K562 (cell line): ENCODE measurements around the gene NRG3. TPM values are rescaled to one million over a fixed set of nuclear protein-coding genes. Genes with fewer than 3 reads are reported as not detected.

ENCODE experiments used
- ATAC-seq: fragments of 200-7000 bp; cut with Tn5 transposase; 3 replicates; pipeline ENCODE4 v1.9.1; 2020; ENCODE audit warnings: moderate library complexity
- BruUV-seq: library from RNA; stranded (reverse); fragments of 400-500 nt; replicated peaks from 2 replicates; lab custom pipeline; 2021; lab: Mats Ljungman, UMichigan
- CTCF ChIA-PET: fragments of 300-600 bp; formaldehyde crosslinking; extraction: SDS; loops from one replicate; lab custom pipeline; 2021; ENCODE audit warnings: low intra/inter-chr PET ratio; lab: Yijun Ruan, JAX
- POLR2A ChIA-PET: fragments of 300-600, 350-650 bp; sonication (Branson Sonifier 250); formaldehyde crosslinking; extraction: SDS; loops from one replicate; lab custom pipeline; 2021; ENCODE audit warnings: antibody characterized with exemption, inconsistent platforms; lab: Yijun Ruan, JAX
- DNase-seq, 4 experiments: peaks; one replicate each; pipeline versions ENCODE4 v3.0.0 to v3.0.0-alpha.2; 2011 to 2018; ENCODE audit warnings: low spot score in 3 of 4, mixed read lengths in 3 of 4; ENCODE audit errors: extremely low read depth in 1 of 4
- FAIRE-seq: peaks from 2 replicates; lab custom pipeline; 2011; peaks lifted over from hg19 to GRCh38; lab: Jason Lieb, UNC
- H2AFZ ChIP-seq: 2 replicates; pipeline ENCODE4 v1.6.0; 2011; ENCODE audit warnings: low read depth, low read length, control low read depth, inconsistent platforms
- H3K27ac ChIP-seq: fragments of 200-600 bp; 3 replicates; pipeline ENCODE4 v1.8.0; 2011; ENCODE audit warnings: low read depth, mild to moderate bottlenecking, control low read depth, inconsistent platforms, low read length, moderate library complexity, mixed read lengths; ENCODE audit errors: extremely low read depth
- H3K27me3 ChIP-seq, 2 experiments: fragments of 300-600 bp in 1 of 2; 2 replicates in 1 of 2; 3 replicates in 1 of 2; pipeline versions ENCODE4 v1.6.0 to v1.8.0; 2011; ENCODE audit warnings: inconsistent platforms in 2 of 2, low read length in 2 of 2, mild to moderate bottlenecking in 1 of 2, mixed read lengths in 1 of 2, moderate library complexity in 1 of 2; ENCODE audit not compliant: control insufficient read depth in 2 of 2, insufficient read depth in 2 of 2
- H3K36me3 ChIP-seq: fragments of 300-600 bp; 3 replicates; pipeline ENCODE4 v1.8.0; 2011; ENCODE audit warnings: mild to moderate bottlenecking, low read length, inconsistent platforms; ENCODE audit not compliant: control insufficient read depth, insufficient read depth
- H3K4me1 ChIP-seq, 2 experiments: fragments of 200-600 bp in 1 of 2; replicated peaks in 1 of 2; 2 replicates in 1 of 2; 3 replicates in 1 of 2; pipeline versions ENCODE4 v1.5.1 to v1.8.0; 2011; ENCODE audit warnings: inconsistent platforms in 2 of 2, low read length in 2 of 2, mild to moderate bottlenecking in 1 of 2, mixed read lengths in 1 of 2, moderate library complexity in 1 of 2; ENCODE audit not compliant: control insufficient read depth in 2 of 2, insufficient read depth in 2 of 2
- H3K4me2 ChIP-seq: 2 replicates; pipeline ENCODE4 v1.6.1; 2011; ENCODE audit warnings: low read length, control low read depth, inconsistent platforms, mixed read lengths; ENCODE audit not compliant: insufficient read depth
- H3K4me3 ChIP-seq: fragments of 200-600 bp; sonication (generic), shearing (Covaris generic); 2 replicates; pipeline ENCODE4 v1.5.1; 2016; ENCODE audit warnings: control low read depth, inconsistent platforms
- H3K79me2 ChIP-seq: fragments of 200-600 bp; 3 replicates; pipeline ENCODE4 v1.8.0; 2011; ENCODE audit warnings: low read length, inconsistent platforms; ENCODE audit not compliant: control insufficient read depth, insufficient read depth
- H3K9ac ChIP-seq, 2 experiments: 2 replicates each; pipeline versions ENCODE4 v1.6.0 to v1.6.1; 2011; ENCODE audit warnings: low read depth in 2 of 2, low read length in 2 of 2, control low read depth in 1 of 2, inconsistent platforms in 1 of 2, mild to moderate bottlenecking in 1 of 2, mixed read lengths in 1 of 2; ENCODE audit not compliant: insufficient read depth in 1 of 2
- H3K9me1 ChIP-seq: one replicate; pipeline ENCODE4 v1.6.0; 2011; ENCODE audit warnings: inconsistent platforms, mild to moderate bottlenecking, low read length, moderate library complexity; ENCODE audit not compliant: control insufficient read depth, insufficient read depth
- H3K9me3 ChIP-seq: replicated peaks from 2 replicates; pipeline ENCODE4 v1.5.1; 2011; ENCODE audit warnings: low read depth, low read length, inconsistent platforms; ENCODE audit not compliant: control insufficient read depth, insufficient read depth
- H4K20me1 ChIP-seq: replicated peaks from 2 replicates; pipeline ENCODE4 v1.6.1; 2011; ENCODE audit warnings: low read length, inconsistent platforms, mixed read lengths; ENCODE audit not compliant: control insufficient read depth, insufficient read depth
- ATF2 ChIP-seq: sonication (generic); formaldehyde crosslinking; IDR thresholded peaks from 2 replicates; pipeline ENCODE4 v1.8.1; 2022; ENCODE audit warnings: missing genetic modification reagents
- BDP1 ChIP-seq: IDR thresholded peaks from 3 replicates; pipeline ENCODE4 v1.6.1; 2011; ENCODE audit not compliant: insufficient read length, insufficient read depth
- BRF1 ChIP-seq: IDR thresholded peaks from 3 replicates; pipeline ENCODE4 v1.6.1; 2011; ENCODE audit warnings: borderline replicate concordance, mild to moderate bottlenecking; ENCODE audit not compliant: insufficient read length; ENCODE audit errors: extremely low read depth
- CTBP1 ChIP-seq: fragments of 450-650 bp; IDR thresholded peaks from 2 replicates; pipeline ENCODE4 v1.6.1; 2016; ENCODE audit warnings: borderline replicate concordance
- DEAF1 ChIP-seq: fragments of 450-650 bp; formaldehyde crosslinking; IDR thresholded peaks from 2 replicates; pipeline ENCODE4 v1.4.0; 2020; ENCODE audit warnings: mild to moderate bottlenecking, moderate library complexity
- EP400 ChIP-seq: fragments of 450-650 bp; IDR thresholded peaks from 2 replicates; pipeline ENCODE4 v1.6.1; 2017; ENCODE audit warnings: antibody characterized with exemption, mild to moderate bottlenecking, moderate library complexity
- MTA3 ChIP-seq: fragments of 450-650 bp; formaldehyde crosslinking; IDR thresholded peaks from 2 replicates; pipeline ENCODE4 v1.6.1; 2017; ENCODE audit warnings: mild to moderate bottlenecking, borderline replicate concordance
- OTX1 ChIP-seq: fragments of 450-650 bp; formaldehyde crosslinking; IDR thresholded peaks from 2 replicates; pipeline ENCODE4 v1.4.0; 2022; ENCODE audit warnings: mild to moderate bottlenecking
- TAF9B ChIP-seq: fragments of 450-650 bp; IDR thresholded peaks from 2 replicates; pipeline ENCODE4 v1.6.1; 2018; ENCODE audit warnings: mild to moderate bottlenecking; ENCODE audit not compliant: partially characterized antibody
- TFAM ChIP-seq: fragments of 250-450 bp; sonication (Bioruptor Pico); conservative IDR thresholded peaks from 2 replicates; pipeline ENCODE4 v1.5.0; 2021; ENCODE audit warnings: mild to moderate bottlenecking, moderate library complexity
- TGIF2 ChIP-seq: sonication (generic); formaldehyde crosslinking; IDR thresholded peaks from 2 replicates; pipeline ENCODE4 v1.8.1; 2022; ENCODE audit warnings: mild to moderate bottlenecking, missing genetic modification reagents, moderate library complexity
- WGBS: fragments of 100-300 bp; shearing (Covaris generic); methylation state at CpG from one replicate; pipeline ENCODE4 v1.1.6; 2016; ENCODE audit warnings: low coverage, mixed read lengths; ENCODE audit not compliant: insufficient coverage; ENCODE audit errors: missing lambda C conversion rate; 5-methylcytosine and 5-hydroxymethylcytosine counted together
- in situ Hi-C: fragments of 300-500 bp; cut with MboI; formaldehyde crosslinking; loops from 4 replicates; pipeline ENCODE4 v1.15.0; 2018; ENCODE audit warnings: inconsistent platforms, mixed read lengths
- intact Hi-C: fragments of 100-400 bp; cut with micrococcal nuclease; formaldehyde crosslinking; loops from 2 replicates; pipeline ENCODE4 v1.14.2; 2022
- polyA plus RNA-seq, 8 experiments: library from polyadenylated mRNA; depleted of rRNA in 4 of 8; stranded (reverse) in 5 of 8; unstranded in 3 of 8; fragments of >200 nt; fragmentation: Nextera tagmentation in 2 of 8; fragmentation: Illumina TruSeq in 1 of 8; extraction: Ambion mirVana in 2 of 8; extraction: Trizol in 1 of 8; gene quantifications; 2 replicates each; pipeline versions ENCODE4 v1.2.1 to v1.2.3, GENCODE V29; 2011 to 2014; ENCODE audit warnings: inconsistent platforms in 1 of 8, missing spikeins in 1 of 8
- total RNA-seq, 7 experiments: library from RNA; depleted of rRNA in 6 of 7; stranded (reverse); fragments of >200 nt in 6 of 7; fragmentation: Illumina TruSeq in 2 of 7; extraction: Trizol in 2 of 7; gene quantifications; 2 replicates each; pipeline versions ENCODE4 v1.2.1 to v1.2.3, GENCODE V29; 2011 to 2021; ENCODE audit warnings: low replicate concordance in 1 of 7
- TF ChIP-seq, protein P1 (sequence below): fragments of 250-450 bp; sonication (Bioruptor Pico); IDR thresholded peaks from 2 replicates; pipeline ENCODE4 v1.8.0; 2021; ENCODE audit warnings: moderate library complexity, mild to moderate bottlenecking, inconsistent platforms

The NRG3 gene
- total and polyA plus RNA-seq, 9 of the 15 experiments (the other 6 are each of a cell fraction or from before 2014, with no cell fraction given), result not detected

GRCh38 chr10:82267014-82267413 lies 392.0 kb downstream of the NRG3 start:
- no peak for ATAC-seq
- intact Hi-C loops (no loop called here), in situ Hi-C loops (no loop called here)
- no peak for FAIRE-seq
- Histone ChIP-seq H3K4me2 (no peak overlapping the region), H3K27me3 (no peaks in the 10 kb centered on the region), H3K9me1 (no peaks in the 10 kb centered on the region), H3K9ac (no peak overlapping the region), H2AFZ (no peak overlapping the region), H3K4me1 (no peaks in the 10 kb centered on the region), H4K20me1 (no peaks in the 10 kb centered on the region), H3K4me3 (no peak overlapping the region), H3K27ac (no peak overlapping the region), H3K79me2 (no peaks in the 10 kb centered on the region), H3K9me3 (no peaks in the 10 kb centered on the region; the same call in 1 of the 2 replicates), H3K36me3 (no peaks in the 10 kb centered on the region)
- TF ChIP-seq BDP1 (no peak), TFAM (CRISPR knock-in tag) (no peak)
- DNase-seq, result no peak
- CTCF ChIA-PET, result no interaction called here
- 0% methylated on average over 2 of the region's 2 CpGs for WGBS
- POLR2A ChIA-PET, result no interaction called here
- BruUV-seq, result no TSS peak

- ATAC-seq (no peak), FAIRE-seq (no peak), DNase-seq (no peak)
- BruUV-seq, result no TSS peak
- H3K4me2 ChIP-seq, result no peak overlapping the region
- no peak overlapping the region for H3K27ac ChIP-seq
- intact Hi-C loops (no loop called here), in situ Hi-C loops (no loop called here)
- POLR2A ChIA-PET, result no interaction called here
- CTCF ChIA-PET, result no interaction called here
- no peak overlapping the region for H3K9ac ChIP-seq
- no peaks in the 10 kb centered on the region for H3K79me2 ChIP-seq
- no peaks in the 10 kb centered on the region for H3K4me1 ChIP-seq
- no peak overlapping the region for H2AFZ ChIP-seq
- no peaks in the 10 kb centered on the region for H3K36me3 ChIP-seq
- no peaks in the 10 kb centered on the region for H3K27me3 ChIP-seq
- 5% methylated on average over 2 of the region's 2 CpGs for WGBS
- H3K4me3 ChIP-seq, result no peak overlapping the region
- H3K9me1 ChIP-seq, result no peaks in the 10 kb centered on the region
- no peaks in the 10 kb centered on the region for H4K20me1 ChIP-seq
- no peaks in the 10 kb centered on the region; the same call in 1 of the 2 replicates for H3K9me3 ChIP-seq
- TF ChIP-seq, protein P1, sequence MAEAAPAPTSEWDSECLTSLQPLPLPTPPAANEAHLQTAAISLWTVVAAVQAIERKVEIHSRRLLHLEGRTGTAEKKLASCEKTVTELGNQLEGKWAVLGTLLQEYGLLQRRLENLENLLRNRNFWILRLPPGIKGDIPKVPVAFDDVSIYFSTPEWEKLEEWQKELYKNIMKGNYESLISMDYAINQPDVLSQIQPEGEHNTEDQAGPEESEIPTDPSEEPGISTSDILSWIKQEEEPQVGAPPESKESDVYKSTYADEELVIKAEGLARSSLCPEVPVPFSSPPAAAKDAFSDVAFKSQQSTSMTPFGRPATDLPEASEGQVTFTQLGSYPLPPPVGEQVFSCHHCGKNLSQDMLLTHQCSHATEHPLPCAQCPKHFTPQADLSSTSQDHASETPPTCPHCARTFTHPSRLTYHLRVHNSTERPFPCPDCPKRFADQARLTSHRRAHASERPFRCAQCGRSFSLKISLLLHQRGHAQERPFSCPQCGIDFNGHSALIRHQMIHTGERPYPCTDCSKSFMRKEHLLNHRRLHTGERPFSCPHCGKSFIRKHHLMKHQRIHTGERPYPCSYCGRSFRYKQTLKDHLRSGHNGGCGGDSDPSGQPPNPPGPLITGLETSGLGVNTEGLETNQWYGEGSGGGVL (CRISPR knock-in tag), result no peak
- TF ChIP-seq DEAF1 (CRISPR knock-in tag) (no peak), TAF9B (no peak), ATF2 (CRISPR knock-in tag) (no peak), BRF1 (no peak), MTA3 (no peak), TGIF2 (CRISPR knock-in tag) (no peak), EP400 (no peak), CTBP1 (no peak), OTX1 (CRISPR knock-in tag) (no peak)
Measured at GRCh38 chr10:82267465-82267864, 392.5 kb downstream of the NRG3 start.
